Right atrium auricular region (tissue), 2 donors: Measurements from ENCODE around the gene PAAF1. TPM values are rescaled to one million over a fixed set of nuclear protein-coding genes. Genes with fewer than 3 reads are reported as not detected.

ENCODE experiments used
- DNase-seq: peaks from one replicate; pipeline ENCODE4 v3.0.0-alpha.2; 2019; ENCODE audit warnings: low spot score
- H3K27ac ChIP-seq, 2 donors: fragments of 200-600 bp; sonication (generic); 1 replicate in 1 of 2; 2 replicates in 1 of 2; pipeline ENCODE4 v1.5.1; 2016 to 2019
- H3K27me3 ChIP-seq, 2 donors: fragments of 200-600 bp; sonication (generic); one replicate each; pipeline versions ENCODE4 v1.5.1 to v1.6.0; 2017 to 2019
- H3K36me3 ChIP-seq: fragments of 200-600 bp; sonication (generic); one replicate; pipeline ENCODE4 v1.5.1; 2016
- H3K4me1 ChIP-seq, 2 donors: fragments of 200-600 bp; sonication (generic); one replicate each; pipeline versions ENCODE4 v1.5.1 to v1.6.0; 2017 to 2019
- H3K4me3 ChIP-seq, 2 donors: fragments of 200-600 bp; sonication (generic); 1 replicate in 1 of 2; 2 replicates in 1 of 2; pipeline ENCODE4 v1.5.1; 2017 to 2019; ENCODE audit warnings: mild to moderate bottlenecking in 1 of 2, moderate library complexity in 1 of 2
- H3K9me3 ChIP-seq, 2 donors: fragments of 200-600 bp; sonication (generic); one replicate each; pipeline ENCODE4 v1.5.1; 2019
- CTCF ChIP-seq, 2 donors: fragments of 200-600 bp; sonication (generic); IDR thresholded peaks; one replicate each; pipeline ENCODE4 v1.5.1; 2019; ENCODE audit warnings: antibody characterized with exemption in 2 of 2
- total RNA-seq, 2 donors: library from RNA; depleted of rRNA; stranded (reverse); fragments of >200 nt; gene quantifications; one replicate each; pipeline ENCODE4 v1.1.0, GENCODE V29; 2016

PAAF1 gene
- total RNA-seq, 2 donors from 2014 or later: 10.2 to 12.3 TPM

DNA sequence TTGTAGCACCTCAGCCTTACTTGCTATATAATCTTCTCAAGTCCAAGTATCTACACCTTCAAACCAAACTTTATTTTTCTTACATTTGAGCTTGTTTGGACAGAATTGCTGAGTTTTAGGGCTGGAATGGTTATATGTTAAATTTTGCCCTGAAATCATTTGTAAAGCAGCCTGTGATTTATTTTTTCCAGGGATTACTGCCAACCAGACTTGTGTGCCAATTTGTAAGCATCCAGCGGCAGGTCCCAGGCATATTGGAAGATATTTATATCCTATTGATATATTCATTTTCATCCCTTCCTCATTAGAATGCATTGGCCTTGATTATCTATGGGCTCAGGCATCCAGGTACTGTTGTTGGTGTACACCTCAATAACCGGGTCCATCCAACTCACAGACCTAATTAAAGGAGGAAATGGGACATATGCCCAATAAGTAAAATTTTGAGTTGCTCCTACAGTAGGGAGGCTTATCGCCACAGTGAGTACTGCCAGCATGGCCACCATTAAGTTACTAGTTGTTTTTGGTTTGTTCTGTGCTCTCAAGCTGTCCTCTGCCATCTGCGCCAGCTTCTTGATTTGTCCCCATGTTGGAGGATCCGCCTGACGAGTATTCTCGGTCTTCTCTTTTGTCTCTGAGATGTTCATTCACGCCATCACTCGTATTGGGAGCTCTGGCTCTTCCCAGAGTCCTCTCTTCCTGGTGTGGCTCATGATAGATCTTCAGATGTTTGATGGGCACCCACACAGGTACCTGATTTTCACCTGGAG is 64.2 kb downstream of the PAAF1 start:
- no peak for TF ChIP-seq CTCF (IDR thresholded peaks at IDR 0.05)
- Histone ChIP-seq H3K27me3 (no peaks in the 10 kb centered on the region), H3K4me1 (no peaks in the 10 kb centered on the region), H3K36me3 (no peaks in the 10 kb centered on the region), H3K27ac (no peak overlapping the region), H3K4me3 (no peak overlapping the region), H3K9me3 (no peaks in the 10 kb centered on the region)
- DNase-seq: no peak

- Histone ChIP-seq H3K36me3 (no peaks in the 10 kb centered on the region), H3K27me3 (no peaks in the 10 kb centered on the region), H3K4me1 (no peaks in the 10 kb centered on the region), H3K9me3 (no peaks in the 10 kb centered on the region), H3K27ac (no peak overlapping the region), H3K4me3 (no peak overlapping the region)
- no peak for DNase-seq
- no peak for TF ChIP-seq CTCF (IDR thresholded peaks at IDR 0.05)
Observed at GRCh38 chr11:73942010-73942409, 65.2 kb downstream of the PAAF1 start.

DNA sequence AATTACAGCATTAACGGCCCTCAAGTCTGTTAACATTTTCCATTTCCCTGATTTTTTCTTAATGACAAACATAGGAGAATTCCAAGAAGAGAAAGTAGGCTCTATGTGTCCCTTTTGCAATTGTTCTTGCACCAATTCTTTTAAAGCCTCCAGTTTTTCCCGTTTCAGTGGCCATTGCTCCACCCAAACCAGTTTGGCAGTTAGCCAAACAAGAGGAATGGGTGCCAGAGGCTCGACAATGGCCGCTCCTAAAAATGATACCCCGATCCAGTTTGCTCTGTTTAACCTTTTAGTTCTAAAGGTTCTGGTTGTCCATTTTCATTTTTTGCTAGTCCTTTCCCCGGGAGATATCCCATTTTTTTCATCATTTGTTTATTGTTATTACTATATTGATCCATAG is 67.3 kb downstream of the PAAF1 start:
- no peak overlapping the region for H3K4me3 ChIP-seq

GRCh38 chr11:73944901-73945300 is 68.1 kb downstream of the PAAF1 start:
- Histone ChIP-seq H3K27me3 (no peaks in the 10 kb centered on the region), H3K36me3 (no peaks in the 10 kb centered on the region), H3K4me3 (no peak overlapping the region), H3K9me3 (no peaks in the 10 kb centered on the region), H3K27ac (no peak overlapping the region), H3K4me1 (no peaks in the 10 kb centered on the region)
- no peak for TF ChIP-seq CTCF (IDR thresholded peaks at IDR 0.05)
- DNase-seq: no peak

More for the DNA sequence above, 67.3 kb downstream of the PAAF1 start:
- H3K36me3 ChIP-seq: no peaks in the 10 kb centered on the region
- H3K4me1 ChIP-seq: no peaks in the 10 kb centered on the region
- no peak overlapping the region for H3K27ac ChIP-seq
- DNase-seq: no peak
- no peak for TF ChIP-seq CTCF (IDR thresholded peaks at IDR 0.05)
- no peaks in the 10 kb centered on the region for H3K27me3 ChIP-seq
- H3K9me3 ChIP-seq: no peaks in the 10 kb centered on the region

DNA sequence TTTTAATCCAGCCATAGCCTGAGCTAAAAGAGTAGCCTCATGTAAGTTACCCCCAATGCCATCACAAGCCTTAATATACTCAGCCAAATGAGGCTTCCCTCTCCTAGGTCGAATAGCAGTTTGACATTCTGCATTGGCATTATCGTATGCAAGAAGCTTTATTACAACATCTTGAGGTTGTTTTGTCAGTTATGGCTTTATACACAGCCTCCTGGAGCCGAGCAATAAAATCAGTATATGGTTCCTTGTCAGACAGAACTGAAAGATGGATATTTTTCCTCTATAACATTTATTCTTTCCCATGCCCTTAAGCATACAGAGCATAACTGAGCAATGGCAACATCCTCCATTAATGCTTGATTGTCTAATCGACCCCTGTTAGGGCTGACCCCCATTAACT is 68.6 kb downstream of the PAAF1 start:
- no peak overlapping the region for H3K4me3 ChIP-seq
- no peaks in the 10 kb centered on the region for H3K36me3 ChIP-seq
- no peak for TF ChIP-seq CTCF (IDR thresholded peaks at IDR 0.05)
- DNase-seq: no peak
- no peaks in the 10 kb centered on the region for H3K4me1 ChIP-seq
- H3K27me3 ChIP-seq: no peaks in the 10 kb centered on the region
- no peaks in the 10 kb centered on the region for H3K9me3 ChIP-seq
- no peak overlapping the region for H3K27ac ChIP-seq
